ENCODE data around the gene CPT1C.
A peak's percentile ranks its signal among the peaks of the same experiment; 100 is the strongest.

The CPT1C gene

DNA sequence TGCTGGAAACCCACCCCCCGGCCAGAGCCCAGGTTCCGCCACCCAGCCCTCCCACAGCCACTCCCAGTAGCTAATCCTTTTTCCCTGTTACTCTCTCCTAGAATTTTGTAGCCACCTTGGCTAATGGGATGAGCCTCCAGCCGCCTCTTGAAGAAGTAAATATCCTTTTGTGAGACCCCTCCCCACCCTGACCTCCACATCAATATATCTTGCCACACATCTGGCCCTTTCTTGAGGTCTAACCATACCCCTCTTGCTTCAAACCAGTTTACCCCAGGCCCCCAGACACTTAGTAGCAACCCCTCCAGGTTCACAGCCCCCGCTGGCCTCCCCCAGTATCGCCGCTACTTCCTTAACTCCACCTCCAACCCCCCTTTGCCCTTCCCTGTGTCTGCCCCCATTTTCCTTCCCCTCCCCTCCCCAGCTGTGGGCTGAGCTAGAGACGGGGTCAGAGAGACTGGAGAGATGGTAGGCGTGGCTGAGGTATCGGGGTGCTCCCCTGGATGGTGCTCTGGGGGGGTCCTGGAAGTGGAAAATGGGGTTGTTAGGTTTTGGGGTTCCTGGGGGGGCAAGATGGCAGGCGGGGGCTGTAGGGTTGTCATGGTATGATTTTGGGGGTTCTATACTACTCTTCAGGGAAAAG lies 11.0 kb upstream of the CPT1C start:
- Histone ChIP-seq H3K9me3 (ENCODE audit: severe bottlenecking) (no peaks in the 10 kb centered on the region), H3K4me3 (ENCODE audit: severe bottlenecking) (no peak overlapping the region), H3K36me3 (ENCODE audit: low read depth) (peaks cover 51% of the 10 kb centered on the region), H3K27me3 (ENCODE audit: insufficient read depth, poor library complexity, severe bottlenecking) (no peaks in the 10 kb centered on the region), H3K4me1 (ENCODE audit: insufficient read depth, poor library complexity, severe bottlenecking) (peaks cover 2% of the 10 kb centered on the region), H3K27ac (ENCODE audit: poor library complexity, severe bottlenecking) (no peak overlapping the region)
- TF ChIP-seq, protein P1, sequence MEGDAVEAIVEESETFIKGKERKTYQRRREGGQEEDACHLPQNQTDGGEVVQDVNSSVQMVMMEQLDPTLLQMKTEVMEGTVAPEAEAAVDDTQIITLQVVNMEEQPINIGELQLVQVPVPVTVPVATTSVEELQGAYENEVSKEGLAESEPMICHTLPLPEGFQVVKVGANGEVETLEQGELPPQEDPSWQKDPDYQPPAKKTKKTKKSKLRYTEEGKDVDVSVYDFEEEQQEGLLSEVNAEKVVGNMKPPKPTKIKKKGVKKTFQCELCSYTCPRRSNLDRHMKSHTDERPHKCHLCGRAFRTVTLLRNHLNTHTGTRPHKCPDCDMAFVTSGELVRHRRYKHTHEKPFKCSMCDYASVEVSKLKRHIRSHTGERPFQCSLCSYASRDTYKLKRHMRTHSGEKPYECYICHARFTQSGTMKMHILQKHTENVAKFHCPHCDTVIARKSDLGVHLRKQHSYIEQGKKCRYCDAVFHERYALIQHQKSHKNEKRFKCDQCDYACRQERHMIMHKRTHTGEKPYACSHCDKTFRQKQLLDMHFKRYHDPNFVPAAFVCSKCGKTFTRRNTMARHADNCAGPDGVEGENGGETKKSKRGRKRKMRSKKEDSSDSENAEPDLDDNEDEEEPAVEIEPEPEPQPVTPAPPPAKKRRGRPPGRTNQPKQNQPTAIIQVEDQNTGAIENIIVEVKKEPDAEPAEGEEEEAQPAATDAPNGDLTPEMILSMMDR (IDR thresholded peaks at IDR 0.05; ENCODE audit: poor library complexity, severe bottlenecking): no peak
- ATAC-seq (ENCODE audit: low read depth) (no peak), DNase-seq (ENCODE audit: low spot score) (peak; percentile 48)

DNA sequence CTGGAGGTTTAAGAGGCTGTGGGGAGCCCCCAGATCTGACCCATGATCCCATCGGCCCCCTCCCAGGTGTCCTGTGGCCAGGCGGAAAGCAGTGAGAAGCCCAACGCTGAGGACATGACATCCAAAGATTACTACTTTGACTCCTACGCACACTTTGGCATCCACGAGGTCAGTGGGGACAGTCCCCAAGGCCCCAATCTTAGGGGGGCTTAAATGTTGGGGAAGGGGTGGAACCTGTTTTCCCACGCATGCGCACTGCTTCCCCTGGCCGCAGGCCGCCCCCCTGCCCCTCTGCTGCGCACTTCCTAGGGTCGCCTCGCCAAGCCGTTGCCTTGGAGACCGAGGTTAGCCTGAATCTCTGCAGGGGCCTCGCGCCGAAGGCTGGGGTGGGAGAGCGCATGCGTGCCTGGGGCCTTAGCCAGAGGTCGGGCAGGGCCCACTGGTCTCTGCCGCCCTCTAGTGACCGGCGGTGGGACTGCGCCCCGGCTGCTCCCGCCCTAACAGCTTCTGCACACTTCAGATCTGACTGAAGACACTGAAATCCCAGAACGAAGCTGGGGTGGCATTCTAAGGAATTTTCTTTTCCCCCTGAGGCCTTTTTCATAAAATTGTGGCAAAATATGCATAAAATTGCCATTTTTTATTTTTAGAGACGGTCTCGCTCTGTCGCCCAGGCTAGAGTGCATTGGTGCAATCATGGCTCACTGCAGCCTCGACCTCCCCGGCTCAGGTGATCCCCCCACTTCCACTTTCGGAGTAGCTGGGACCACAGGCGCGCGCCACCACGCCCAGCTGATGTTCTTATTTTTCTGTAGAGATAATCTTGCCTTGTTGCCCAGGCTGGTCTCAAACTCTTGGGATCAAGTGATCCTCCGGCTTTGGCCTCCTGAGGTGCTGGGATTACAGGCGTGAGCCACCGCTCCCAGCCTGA lies 10.2 kb upstream of the CPT1C start:
- TF ChIP-seq, protein P1 (IDR thresholded peaks at IDR 0.05; ENCODE audit: poor library complexity, severe bottlenecking): peak; percentile 99
- H3K9me3 ChIP-seq (ENCODE audit: severe bottlenecking): no peaks in the 10 kb centered on the region
- H3K4me3 ChIP-seq (ENCODE audit: severe bottlenecking): no peak overlapping the region
- H3K4me1 ChIP-seq (ENCODE audit: insufficient read depth, poor library complexity, severe bottlenecking): peaks cover 2% of the 10 kb centered on the region
- no peaks in the 10 kb centered on the region for H3K27me3 ChIP-seq (ENCODE audit: insufficient read depth, poor library complexity, severe bottlenecking)
- peaks cover 54% of the 10 kb centered on the region for H3K36me3 ChIP-seq (ENCODE audit: low read depth)
- peak; percentile 83 for DNase-seq (ENCODE audit: low spot score)
- H3K27ac ChIP-seq (ENCODE audit: poor library complexity, severe bottlenecking): no peak overlapping the region
- ATAC-seq (ENCODE audit: low read depth): peak; percentile 6; the same call in 1 of the 3 replicates

DNA sequence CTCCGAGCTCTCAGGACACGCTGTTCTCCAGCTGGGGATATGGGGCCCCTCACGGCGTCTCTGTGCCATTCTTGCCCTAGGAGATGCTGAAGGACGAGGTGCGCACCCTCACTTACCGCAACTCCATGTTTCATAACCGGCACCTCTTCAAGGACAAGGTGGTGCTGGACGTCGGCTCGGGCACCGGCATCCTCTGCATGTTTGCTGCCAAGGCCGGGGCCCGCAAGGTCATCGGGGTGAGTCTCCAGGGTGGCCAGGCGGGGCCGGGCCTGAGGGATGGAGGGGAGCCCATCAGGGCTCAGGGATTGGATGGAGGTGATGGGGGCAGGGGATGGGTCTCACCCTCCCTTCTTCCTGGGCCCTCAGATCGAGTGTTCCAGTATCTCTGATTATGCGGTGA lies 9.1 kb upstream of the CPT1C start:
- H3K27me3 ChIP-seq (ENCODE audit: insufficient read depth, poor library complexity, severe bottlenecking): no peaks in the 10 kb centered on the region
- H3K36me3 ChIP-seq (ENCODE audit: low read depth): peaks cover 60% of the 10 kb centered on the region
- TF ChIP-seq, protein P1 (IDR thresholded peaks at IDR 0.05; ENCODE audit: poor library complexity, severe bottlenecking): no peak
- H3K4me3 ChIP-seq (ENCODE audit: severe bottlenecking): no peak overlapping the region
- ATAC-seq (ENCODE audit: low read depth): no peak
- H3K27ac ChIP-seq (ENCODE audit: poor library complexity, severe bottlenecking): no peak overlapping the region
- no peak for DNase-seq (ENCODE audit: low spot score)
- peaks cover 2% of the 10 kb centered on the region for H3K4me1 ChIP-seq (ENCODE audit: insufficient read depth, poor library complexity, severe bottlenecking)
- no peaks in the 10 kb centered on the region for H3K9me3 ChIP-seq (ENCODE audit: severe bottlenecking)

DNA sequence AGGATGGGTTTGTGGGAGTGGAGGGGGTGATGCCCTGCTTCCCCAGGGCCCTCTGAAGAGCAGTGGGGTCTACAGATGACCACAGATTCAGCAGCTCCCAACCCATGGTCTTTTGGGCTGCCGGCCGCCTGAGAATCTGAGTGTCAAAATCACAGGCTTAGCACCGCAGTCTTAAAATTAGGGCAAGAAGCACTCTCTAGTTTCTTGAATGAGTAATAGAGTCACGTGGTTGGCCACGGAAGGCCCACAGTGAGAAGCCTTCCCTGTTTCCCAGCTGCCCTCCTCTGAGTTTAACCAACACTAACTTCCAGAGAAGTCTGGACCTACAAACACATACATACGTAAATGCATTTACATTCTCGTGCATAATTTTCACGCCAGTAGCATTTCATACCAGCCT lies 8.6 kb upstream of the CPT1C start:
- H3K4me1 ChIP-seq (ENCODE audit: insufficient read depth, poor library complexity, severe bottlenecking): peaks cover 2% of the 10 kb centered on the region
- peaks cover 60% of the 10 kb centered on the region for H3K36me3 ChIP-seq (ENCODE audit: low read depth)
- no peaks in the 10 kb centered on the region for H3K9me3 ChIP-seq (ENCODE audit: severe bottlenecking)
- H3K27me3 ChIP-seq (ENCODE audit: insufficient read depth, poor library complexity, severe bottlenecking): no peaks in the 10 kb centered on the region
- H3K27ac ChIP-seq (ENCODE audit: poor library complexity, severe bottlenecking): no peak overlapping the region
- H3K4me3 ChIP-seq (ENCODE audit: severe bottlenecking): no peak overlapping the region
- TF ChIP-seq, protein P1 (IDR thresholded peaks at IDR 0.05; ENCODE audit: poor library complexity, severe bottlenecking): no peak
- ATAC-seq (ENCODE audit: low read depth) (no peak), DNase-seq (ENCODE audit: low spot score) (no peak)
